H1 (cell line): Measurements from ENCODE around the gene BSPRY. TPM values are rescaled to one million over a fixed set of nuclear protein-coding genes. Genes with fewer than 3 reads are reported as not detected.

Experiments
- CTCF ChIA-PET: fragments of 300-600 bp; sonication (Branson Sonifier 250); formaldehyde crosslinking; loops from one replicate; lab custom pipeline; 2021; ENCODE audit not compliant: partially characterized antibody; lab: Charles Lee
- POLR2A ChIA-PET: fragments of 300-600 bp; sonication (Branson Sonifier 250); formaldehyde crosslinking; loops from one replicate; lab custom pipeline; 2021; ENCODE audit warnings: inconsistent platforms; ENCODE audit not compliant: partially characterized antibody; lab: Charles Lee
- DNase-seq, 2 experiments: peaks; one replicate each; pipeline versions ENCODE4 v3.0.0 to v3.0.0-alpha.2; 2010 to 2022; ENCODE audit warnings: low spot score in 2 of 2, low read depth in 1 of 2, mixed read lengths in 1 of 2
- FAIRE-seq: peaks from 2 replicates; lab custom pipeline; 2011; peaks lifted over from hg19 to GRCh38; lab: Jason Lieb, UNC
- H2AFZ ChIP-seq: 2 replicates; pipeline ENCODE4 v1.8.1; 2012; ENCODE audit warnings: low read length, inconsistent platforms
- H2AK5ac ChIP-seq: 2 replicates; pipeline ENCODE4 v1.6.1; 2013; ENCODE audit warnings: low read depth, low read length
- H2BK120ac ChIP-seq: replicated peaks from 2 replicates; pipeline ENCODE3; 2013; ENCODE audit warnings: low read depth, low read length, inconsistent platforms
- H2BK12ac ChIP-seq: 2 replicates; pipeline ENCODE4 v1.6.1; 2013; ENCODE audit warnings: low read depth, low read length
- H2BK15ac ChIP-seq: 2 replicates; pipeline ENCODE4 v1.6.1; 2013; ENCODE audit warnings: low read length
- H2BK20ac ChIP-seq: 2 replicates; pipeline ENCODE4 v1.6.1; 2013; ENCODE audit warnings: low read length
- H2BK5ac ChIP-seq: 2 replicates; pipeline ENCODE4 v1.6.1; 2013; ENCODE audit warnings: low read depth, low read length
- H3K14ac ChIP-seq: 2 replicates; pipeline ENCODE4 v1.6.1; 2013; ENCODE audit warnings: inconsistent platforms; ENCODE audit not compliant: insufficient read length
- H3K18ac ChIP-seq: 2 replicates; pipeline ENCODE4 v1.6.1; 2013; ENCODE audit warnings: low read length; ENCODE audit errors: extremely low read depth
- H3K23ac ChIP-seq: 2 replicates; pipeline ENCODE4 v1.6.1; 2013; ENCODE audit warnings: inconsistent platforms; ENCODE audit not compliant: insufficient read length
- H3K23me2 ChIP-seq: 2 replicates; pipeline ENCODE4 v1.6.1; 2013; ENCODE audit warnings: low read depth, low read length
- H3K27ac ChIP-seq: 2 replicates; pipeline ENCODE4 v1.6.1; 2011; ENCODE audit warnings: low read depth, low read length, inconsistent platforms
- H3K27me3 ChIP-seq, 4 experiments: replicated peaks in 1 of 4; 1 replicate in 1 of 4; 2 replicates in 3 of 4; pipeline versions ENCODE4 v1.6.1 to v1.8.1; 2011 to 2013; ENCODE audit warnings: low read length in 3 of 4, mild to moderate bottlenecking in 3 of 4, inconsistent platforms in 2 of 4, mixed read lengths in 2 of 4, moderate library complexity in 1 of 4; ENCODE audit not compliant: control insufficient read depth in 3 of 4, insufficient read depth in 3 of 4; ENCODE audit errors: extremely low read depth in 1 of 4
- H3K36me3 ChIP-seq, 4 experiments: 2 replicates each; pipeline versions ENCODE4 v1.6.1 to v1.8.1; 2011 to 2013; ENCODE audit warnings: mild to moderate bottlenecking in 4 of 4, low read length in 3 of 4, moderate library complexity in 2 of 4, control low read depth in 1 of 4, inconsistent platforms in 1 of 4; ENCODE audit not compliant: insufficient read depth in 4 of 4, control insufficient read depth in 2 of 4
- H3K4ac ChIP-seq: replicated peaks from 2 replicates; pipeline ENCODE3; 2013; ENCODE audit warnings: low read length, low read depth, mixed read lengths, inconsistent platforms; ENCODE audit not compliant: insufficient read length
- H3K4me1 ChIP-seq, 4 experiments: replicated peaks in 1 of 4; 1 replicate in 1 of 4; 2 replicates in 3 of 4; pipeline versions ENCODE4 v1.6.1 to v1.8.1; 2011 to 2013; ENCODE audit warnings: low read length in 3 of 4, inconsistent platforms in 2 of 4, mixed read lengths in 1 of 4; ENCODE audit not compliant: insufficient read depth in 4 of 4, control insufficient read depth in 3 of 4
- H3K4me2 ChIP-seq, 2 experiments: 2 replicates each; pipeline versions ENCODE4 v1.6.1 to v1.8.1; 2011 to 2013; ENCODE audit warnings: low read depth in 2 of 2, low read length in 2 of 2, control low read depth in 1 of 2, inconsistent platforms in 1 of 2, mild to moderate bottlenecking in 1 of 2; ENCODE audit not compliant: insufficient read depth in 1 of 2
- H3K4me3 ChIP-seq, 4 experiments: fragments of 200-600, 300-600 bp in 1 of 4; sonication (generic), shearing (Covaris generic), sonication (Bioruptor Twin) in 1 of 4; 2 replicates each; pipeline versions ENCODE4 v1.5.1 to v1.8.1; 2011 to 2016; ENCODE audit warnings: low read length in 4 of 4, low read depth in 3 of 4, control low read depth in 2 of 4, inconsistent platforms in 2 of 4, mild to moderate bottlenecking in 2 of 4, mixed read lengths in 1 of 4, moderate library complexity in 1 of 4; ENCODE audit not compliant: insufficient read depth in 2 of 4; ENCODE audit errors: extremely low read depth in 1 of 4
- H3K56ac ChIP-seq: replicated peaks from 2 replicates; pipeline ENCODE3; 2013; ENCODE audit warnings: low read depth, mild to moderate bottlenecking, mixed read lengths, low read length, inconsistent platforms; ENCODE audit not compliant: insufficient read length
- H3K79me1 ChIP-seq: 2 replicates; pipeline ENCODE4 v1.6.1; 2013; ENCODE audit warnings: low read depth, low read length, control low read depth
- H3K79me2 ChIP-seq, 2 experiments: 2 replicates each; pipeline versions ENCODE4 v1.6.1 to v1.8.1; 2012 to 2013; ENCODE audit warnings: low read length in 2 of 2, mild to moderate bottlenecking in 2 of 2, inconsistent platforms in 1 of 2; ENCODE audit not compliant: insufficient read depth in 2 of 2, control insufficient read depth in 1 of 2
- H3K9ac ChIP-seq, 4 experiments: replicated peaks in 1 of 4; 1 replicate in 1 of 4; 2 replicates in 3 of 4; pipeline versions ENCODE4 v1.6.1 to v1.8.1; 2011 to 2013; ENCODE audit warnings: low read depth in 3 of 4, low read length in 3 of 4, control low read depth in 2 of 4, mild to moderate bottlenecking in 2 of 4, moderate library complexity in 2 of 4, inconsistent platforms in 1 of 4; ENCODE audit errors: extremely low read depth in 1 of 4
- H3K9me3 ChIP-seq, 2 experiments: 2 replicates each; pipeline versions ENCODE4 v1.6.1 to v1.8.1; 2012 to 2013; ENCODE audit warnings: mild to moderate bottlenecking in 2 of 2, moderate library complexity in 2 of 2, control low read depth in 1 of 2, inconsistent platforms in 1 of 2, low read depth in 1 of 2, low read length in 1 of 2, mixed read lengths in 1 of 2; ENCODE audit not compliant: insufficient read depth in 2 of 2
- H4K20me1 ChIP-seq, 2 experiments: replicated peaks in 1 of 2; 2 replicates each; pipeline versions ENCODE3 to v1.8.1; 2011 to 2013; ENCODE audit warnings: inconsistent platforms in 2 of 2, low read length in 2 of 2, mild to moderate bottlenecking in 1 of 2; ENCODE audit not compliant: insufficient read depth in 2 of 2, control insufficient read depth in 1 of 2
- H4K5ac ChIP-seq: 2 replicates; pipeline ENCODE4 v1.6.1; 2013; ENCODE audit warnings: low read length, low read depth, mixed read lengths, inconsistent platforms; ENCODE audit not compliant: insufficient read length
- H4K8ac ChIP-seq: 2 replicates; pipeline ENCODE4 v1.8.0; 2013; ENCODE audit warnings: mild to moderate bottlenecking, moderate library complexity, low read length, inconsistent platforms; ENCODE audit not compliant: insufficient read depth; ENCODE audit errors: extremely low read depth
- H4K91ac ChIP-seq: replicated peaks from 2 replicates; pipeline ENCODE3; 2013; ENCODE audit warnings: low read length, mixed read lengths, inconsistent platforms; ENCODE audit not compliant: insufficient read length
- ATF3 ChIP-seq: IDR thresholded peaks from 2 replicates; pipeline ENCODE4 v1.6.1; 2011; ENCODE audit warnings: low read depth, mild to moderate bottlenecking, low read length; ENCODE audit not compliant: insufficient read depth
- CEBPB ChIP-seq: IDR thresholded peaks from 2 replicates; pipeline ENCODE4 v1.6.1; 2012; ENCODE audit warnings: low read depth, low read length
- CHD2 ChIP-seq: IDR thresholded peaks from 2 replicates; pipeline ENCODE4 v1.6.1; 2012; ENCODE audit warnings: low read length, improper control_type of control experiment
- CREB1 ChIP-seq: IDR thresholded peaks from 2 replicates; pipeline ENCODE4 v1.6.1; 2012; ENCODE audit warnings: inconsistent platforms
- EP300 ChIP-seq, 2 experiments: IDR thresholded peaks; 1 replicate in 1 of 2; 2 replicates in 1 of 2; pipeline ENCODE4 v1.6.1; 2011 to 2012; ENCODE audit warnings: low read depth in 2 of 2, low read length in 2 of 2, mild to moderate bottlenecking in 2 of 2, borderline replicate concordance in 1 of 2, inconsistent platforms in 1 of 2, moderate library complexity in 1 of 2
- HDAC2 ChIP-seq, 2 experiments: fragments of 300-600 bp in 1 of 2; sonication (generic) in 1 of 2; IDR thresholded peaks; 2 replicates each; pipeline ENCODE4 v1.6.1; 2011 to 2012; ENCODE audit warnings: low read depth in 2 of 2, low read length in 2 of 2, mild to moderate bottlenecking in 2 of 2, moderate library complexity in 2 of 2, borderline replicate concordance in 1 of 2, inconsistent platforms in 1 of 2
- KDM4A ChIP-seq: IDR thresholded peaks from one replicate; pipeline ENCODE4 v1.7.1; 2012; ENCODE audit warnings: low read depth, mild to moderate bottlenecking, moderate library complexity, low read length, inconsistent platforms; ENCODE audit not compliant: severe bottlenecking
- MAFK ChIP-seq: IDR thresholded peaks from 2 replicates; pipeline ENCODE4 v1.6.1; 2012; ENCODE audit warnings: low read depth, mild to moderate bottlenecking, improper control_type of control experiment, low read length
- NANOG ChIP-seq: IDR thresholded peaks from 2 replicates; pipeline ENCODE4 v1.6.1; 2011; ENCODE audit warnings: low read length, low read depth, mild to moderate bottlenecking, inconsistent platforms; ENCODE audit not compliant: insufficient read depth, poor library complexity, severe bottlenecking
- SAP30 ChIP-seq: fragments of 300-600 bp; sonication (generic); IDR thresholded peaks from 2 replicates; pipeline ENCODE4 v1.7.1; 2012; ENCODE audit warnings: low read length, moderate library complexity, mild to moderate bottlenecking, inconsistent platforms; ENCODE audit not compliant: insufficient read depth, insufficient replicate concordance
- WGBS, 2 experiments: shearing (Covaris generic) in 1 of 2; methylation state at CpG; one replicate each; pipeline versions ENCODE4 v1.1.6 to v1.1.7; 2013 to 2015; ENCODE audit warnings: low lambda C conversion rate in 2 of 2, mixed read lengths in 2 of 2, inconsistent platforms in 1 of 2, low coverage in 1 of 2, missing lambda C conversion rate in 1 of 2; ENCODE audit not compliant: insufficient replicate concordance in 2 of 2, insufficient coverage in 1 of 2, insufficient read length in 1 of 2; ENCODE audit errors: extremely low coverage in 1 of 2, missing lambda C conversion rate in 1 of 2; 5-methylcytosine and 5-hydroxymethylcytosine counted together
- polyA plus RNA-seq, 7 experiments: library from polyadenylated mRNA; depleted of rRNA in 3 of 7; stranded (reverse) in 5 of 7; unstranded in 2 of 7; fragments of >200 nt in 5 of 7; fragments of 200-250 nt in 2 of 7; gene quantifications; 1 replicate in 5 of 7; 2 replicates in 1 of 7; 4 replicates in 1 of 7; pipeline versions ENCODE4 v1.2.1 to v1.2.3, GENCODE V29; 2011 to 2013; ENCODE audit warnings: missing spikeins in 2 of 7, mixed read lengths in 2 of 7
- total RNA-seq: library from RNA; stranded (reverse); fragmentation: NEBNext Ultra II Directional; extraction: Animal tissue kit (Norgen Biotek cat#: 25700); gene quantifications from 2 replicates; pipeline ENCODE4 v1.2.1, GENCODE V29; 2021
- TF ChIP-seq, protein P1 (sequence below): IDR thresholded peaks from 2 replicates; pipeline ENCODE4 v1.6.1; 2012; ENCODE audit warnings: inconsistent platforms

BSPRY gene
- total and polyA plus RNA-seq, 2 of the 8 experiments (the other 6 are each of a cell fraction or from before 2014, with no cell fraction given) = 5.5 to 10.9 TPM

GRCh38 chr9:113370806-113371325, 21.5 kb downstream of the BSPRY start:
- no peak overlapping the region for H2BK120ac ChIP-seq
- no peaks in the 10 kb centered on the region for H3K23me2 ChIP-seq
- H2BK20ac ChIP-seq = no peak overlapping the region
- H3K56ac ChIP-seq = no peak overlapping the region
- DNase-seq (no peak), FAIRE-seq (no peak)
- no peak overlapping the region for H2AFZ ChIP-seq
- H3K27me3 ChIP-seq = no peaks in the 10 kb centered on the region
- H3K79me1 ChIP-seq = no peaks in the 10 kb centered on the region
- no peak overlapping the region for H3K23ac ChIP-seq
- H3K79me2 ChIP-seq = peaks cover 0 to 5% of the 10 kb centered on the region in 2 experiments; a peak in 1 of 4 replicates
- no peak overlapping the region for H3K27ac ChIP-seq
- no peak overlapping the region for H2BK15ac ChIP-seq
- no peaks in the 10 kb centered on the region for H3K9me3 ChIP-seq
- no peak overlapping the region for H3K4me3 ChIP-seq
- no peak overlapping the region for H2AK5ac ChIP-seq
- H3K9ac ChIP-seq = no peak overlapping the region
- no peak overlapping the region for H3K14ac ChIP-seq
- CTCF ChIA-PET = interaction anchor here (0.9 to 1.2 kb wide), 3 partner anchors 10 to 27 kb away, joined by 3 to 6 read pairs (median 4); no protein-coding TSS in a partner anchor
- no peak overlapping the region for H2BK12ac ChIP-seq
- 86% methylated on average over 8 of the region's 8 CpGs; no CpG with 5 or more reads in 1 of the 2 experiments for WGBS, 2 experiments
- peaks cover 0 to 2% of the 10 kb centered on the region in 2 experiments for H4K20me1 ChIP-seq
- peaks cover 0 to 5% (median 2%) of the 10 kb centered on the region in 4 experiments; a peak in 3 of 7 replicates for H3K4me1 ChIP-seq
- H3K4ac ChIP-seq = no peak overlapping the region
- peaks cover 0 to 19% (median 2%) of the 10 kb centered on the region in 4 experiments; a peak in 4 of 8 replicates for H3K36me3 ChIP-seq
- POLR2A ChIA-PET = interaction anchor here (1.0 to 2.8 kb wide), 7 partner anchors 8 to 39 kb away, joined by 3 to 11 read pairs (median 3); partner anchors contain the start of genes ALAD, BSPRY, C9orf43 and POLE3
- H3K18ac ChIP-seq = no peak overlapping the region
- no peak overlapping the region for H4K5ac ChIP-seq
- no peak overlapping the region for H2BK5ac ChIP-seq
- H4K8ac ChIP-seq = no peak overlapping the region
- H4K91ac ChIP-seq = no peak overlapping the region
- no peak overlapping the region for H3K4me2 ChIP-seq
- TF ChIP-seq NANOG = no peak
- no peak for TF ChIP-seq SAP30
- TF ChIP-seq CREB1 = no peak
- no peak for TF ChIP-seq CHD2
- TF ChIP-seq, protein P1, sequence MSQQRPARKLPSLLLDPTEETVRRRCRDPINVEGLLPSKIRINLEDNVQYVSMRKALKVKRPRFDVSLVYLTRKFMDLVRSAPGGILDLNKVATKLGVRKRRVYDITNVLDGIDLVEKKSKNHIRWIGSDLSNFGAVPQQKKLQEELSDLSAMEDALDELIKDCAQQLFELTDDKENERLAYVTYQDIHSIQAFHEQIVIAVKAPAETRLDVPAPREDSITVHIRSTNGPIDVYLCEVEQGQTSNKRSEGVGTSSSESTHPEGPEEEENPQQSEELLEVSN = no peak
- TF ChIP-seq MAFK = no peak
- no peak for TF ChIP-seq HDAC2 (IDR thresholded peaks at IDR 0.05; ENCODE audit: borderline replicate concordance in 1 of 2, low read depth in 2 of 2, low read length in 2 of 2)
- TF ChIP-seq KDM4A = no peak
- TF ChIP-seq CEBPB = no peak
- no peak for TF ChIP-seq EP300 (IDR thresholded peaks at IDR 0.05; ENCODE audit: borderline replicate concordance in 1 of 2, low read depth in 2 of 2, low read length in 2 of 2)
- TF ChIP-seq ATF3 = no peak
